ENCODE measurements around the gene UNC5A.
A peak's percentile ranks its signal among the peaks of the same experiment; 100 is the strongest.

Gene UNC5A

GRCh38 chr5:176851380-176851779 is 41.0 kb downstream of the UNC5A start:
- Histone ChIP-seq H4K8ac (ENCODE audit: low read length) (no peak overlapping the region), H3K4me2 (ENCODE audit: low read length, poor library complexity, severe bottlenecking) (no peak overlapping the region), H3K9ac (ENCODE audit: low read length) (no peak overlapping the region), H3K14ac (ENCODE audit: low read length in 2 of 2) (no peak overlapping the region), H2BK5ac (ENCODE audit: low read depth, low read length, poor library complexity, severe bottlenecking) (no peak overlapping the region), H3K79me1 (replicated peaks; ENCODE audit: low read length, poor library complexity, severe bottlenecking) (peaks cover 7% of the 10 kb centered on the region), H3K36me3 (ENCODE audit: control insufficient read depth in 1 of 2, insufficient read depth in 2 of 2, low read depth in 1 of 2, low read length in 2 of 2) (peaks cover 0 to 16% of the 10 kb centered on the region in 2 experiments), H3K4ac (ENCODE audit: low read depth in 1 of 2, low read length in 2 of 2) (no peak overlapping the region), H3K27ac (ENCODE audit: low read length, poor library complexity, severe bottlenecking) (no peak overlapping the region), H2AFZ (ENCODE audit: low read depth, low read length) (no peak overlapping the region), H4K91ac (ENCODE audit: low read length) (no peak overlapping the region), H3K4me1 (ENCODE audit: control insufficient read depth, insufficient read depth, low read depth, low read length) (peaks cover 11% of the 10 kb centered on the region), H3K9me3 (ENCODE audit: control insufficient read depth, low read length) (no peaks in the 10 kb centered on the region), H3K23ac (ENCODE audit: low read length in 2 of 2) (no peak overlapping the region), H2AK5ac (ENCODE audit: low read length, severe bottlenecking) (no peak overlapping the region), H3K18ac (ENCODE audit: low read depth in 1 of 2, low read length in 2 of 2) (no peak overlapping the region), H2BK15ac (ENCODE audit: low read depth, poor library complexity, severe bottlenecking) (no peak overlapping the region), H3K27me3 (ENCODE audit: control insufficient read depth in 1 of 2, insufficient read depth in 1 of 2, low read length in 2 of 2) (peaks cover 5 to 87% of the 10 kb centered on the region in 2 experiments), H2BK12ac (ENCODE audit: low read length in 2 of 2) (no peak overlapping the region), H3K4me3 (ENCODE audit: insufficient read depth in 1 of 2, low read depth in 1 of 2, low read length in 2 of 2) (no peak overlapping the region), H2BK120ac (ENCODE audit: low read depth, low read length) (no peak overlapping the region)
- WGBS, result 90% methylated on average over 12 of the region's 12 CpGs
- no peak for DNase-seq

GRCh38 chr5:176851871-176852658 is 41.7 kb downstream of the UNC5A start:
- H3K36me3 ChIP-seq (ENCODE audit: control insufficient read depth in 1 of 2, insufficient read depth in 2 of 2, low read depth in 1 of 2, low read length in 2 of 2), result peaks cover 0 to 13% of the 10 kb centered on the region in 2 experiments
- H3K23ac ChIP-seq (ENCODE audit: low read length in 2 of 2), result no peak overlapping the region
- no peak overlapping the region for H3K4me2 ChIP-seq (ENCODE audit: low read length, poor library complexity, severe bottlenecking)
- H2AK5ac ChIP-seq (ENCODE audit: low read length, severe bottlenecking), result no peak overlapping the region
- H3K4ac ChIP-seq (ENCODE audit: low read depth in 1 of 2, low read length in 2 of 2), result no peak overlapping the region
- H2BK15ac ChIP-seq (ENCODE audit: low read depth, poor library complexity, severe bottlenecking), result peak overlapping the region; percentile 21
- peaks cover 9 to 85% of the 10 kb centered on the region in 2 experiments for H3K27me3 ChIP-seq (ENCODE audit: control insufficient read depth in 1 of 2, insufficient read depth in 1 of 2, low read length in 2 of 2)
- WGBS, result 80% methylated on average over 17 of the region's 17 CpGs
- no peak overlapping the region for H4K91ac ChIP-seq (ENCODE audit: low read length)
- H4K8ac ChIP-seq (ENCODE audit: low read length), result no peak overlapping the region
- H3K9me3 ChIP-seq (ENCODE audit: control insufficient read depth, low read length), result no peaks in the 10 kb centered on the region
- H3K9ac ChIP-seq (ENCODE audit: low read length), result no peak overlapping the region
- no peak overlapping the region for H3K14ac ChIP-seq (ENCODE audit: low read length in 2 of 2)
- H2BK12ac ChIP-seq (ENCODE audit: low read length in 2 of 2), result no peak overlapping the region
- H2AFZ ChIP-seq (ENCODE audit: low read depth, low read length), result no peak overlapping the region
- peaks cover 7% of the 10 kb centered on the region for H3K79me1 ChIP-seq (replicated peaks; ENCODE audit: low read length, poor library complexity, severe bottlenecking)
- H2BK5ac ChIP-seq (ENCODE audit: low read depth, low read length, poor library complexity, severe bottlenecking), result no peak overlapping the region
- H3K4me3 ChIP-seq (ENCODE audit: insufficient read depth in 1 of 2, low read depth in 1 of 2, low read length in 2 of 2), result no peak overlapping the region
- H3K27ac ChIP-seq (ENCODE audit: low read length, poor library complexity, severe bottlenecking), result no peak overlapping the region
- H3K4me1 ChIP-seq (ENCODE audit: control insufficient read depth, insufficient read depth, low read depth, low read length), result peaks cover 7% of the 10 kb centered on the region
- no peak overlapping the region for H3K18ac ChIP-seq (ENCODE audit: low read depth in 1 of 2, low read length in 2 of 2)
- no peak for DNase-seq
- no peak overlapping the region for H2BK120ac ChIP-seq (ENCODE audit: low read depth, low read length)

- H3K4me2 ChIP-seq (ENCODE audit: low read length, poor library complexity, severe bottlenecking), result no peak overlapping the region
- H2BK15ac ChIP-seq (ENCODE audit: low read depth, poor library complexity, severe bottlenecking), result no peak overlapping the region
- H3K36me3 ChIP-seq (ENCODE audit: control insufficient read depth in 1 of 2, insufficient read depth in 2 of 2, low read depth in 1 of 2, low read length in 2 of 2), result peaks cover 0 to 11% of the 10 kb centered on the region in 2 experiments
- no peak overlapping the region for H3K4me3 ChIP-seq (ENCODE audit: insufficient read depth in 1 of 2, low read depth in 1 of 2, low read length in 2 of 2)
- no peak for DNase-seq
- no peak overlapping the region for H2BK5ac ChIP-seq (ENCODE audit: low read depth, low read length, poor library complexity, severe bottlenecking)
- H4K91ac ChIP-seq (ENCODE audit: low read length), result no peak overlapping the region
- no peak overlapping the region for H3K18ac ChIP-seq (ENCODE audit: low read depth in 1 of 2, low read length in 2 of 2)
- no peak overlapping the region for H2AK5ac ChIP-seq (ENCODE audit: low read length, severe bottlenecking)
- H3K4me1 ChIP-seq (ENCODE audit: control insufficient read depth, insufficient read depth, low read depth, low read length), result peaks cover 7% of the 10 kb centered on the region
- no peak overlapping the region for H2AFZ ChIP-seq (ENCODE audit: low read depth, low read length)
- H2BK120ac ChIP-seq (ENCODE audit: low read depth, low read length), result no peak overlapping the region
- no peak overlapping the region for H3K9ac ChIP-seq (ENCODE audit: low read length)
- H3K9me3 ChIP-seq (ENCODE audit: control insufficient read depth, low read length), result no peaks in the 10 kb centered on the region
- no peak overlapping the region for H3K14ac ChIP-seq (ENCODE audit: low read length in 2 of 2)
- H3K4ac ChIP-seq (ENCODE audit: low read depth in 1 of 2, low read length in 2 of 2), result no peak overlapping the region
- no peak overlapping the region for H4K8ac ChIP-seq (ENCODE audit: low read length)
- H3K27me3 ChIP-seq (ENCODE audit: control insufficient read depth in 1 of 2, insufficient read depth in 1 of 2, low read length in 2 of 2), result peaks cover 18 to 87% of the 10 kb centered on the region in 2 experiments
- 81% methylated on average over 19 of the region's 20 CpGs for WGBS
- H3K27ac ChIP-seq (ENCODE audit: low read length, poor library complexity, severe bottlenecking), result no peak overlapping the region
- H3K79me1 ChIP-seq (replicated peaks; ENCODE audit: low read length, poor library complexity, severe bottlenecking), result peaks cover 7% of the 10 kb centered on the region
- no peak overlapping the region for H2BK12ac ChIP-seq (ENCODE audit: low read length in 2 of 2)
- no peak overlapping the region for H3K23ac ChIP-seq (ENCODE audit: low read length in 2 of 2)
Measured at GRCh38 chr5:176853151-176853778, 42.9 kb downstream of the UNC5A start.

- Histone ChIP-seq H3K23ac (ENCODE audit: low read length in 2 of 2) (no peak overlapping the region), H3K9ac (ENCODE audit: low read length) (no peak overlapping the region), H3K9me3 (ENCODE audit: control insufficient read depth, low read length) (no peaks in the 10 kb centered on the region), H2BK12ac (ENCODE audit: low read length in 2 of 2) (no peak overlapping the region), H3K79me1 (replicated peaks; ENCODE audit: low read length, poor library complexity, severe bottlenecking) (peaks cover 7% of the 10 kb centered on the region), H3K4me1 (ENCODE audit: control insufficient read depth, insufficient read depth, low read depth, low read length) (peaks cover 7% of the 10 kb centered on the region), H2AFZ (ENCODE audit: low read depth, low read length) (no peak overlapping the region), H4K91ac (ENCODE audit: low read length) (no peak overlapping the region), H3K4me3 (ENCODE audit: insufficient read depth in 1 of 2, low read depth in 1 of 2, low read length in 2 of 2) (no peak overlapping the region), H3K27me3 (ENCODE audit: control insufficient read depth in 1 of 2, insufficient read depth in 1 of 2, low read length in 2 of 2) (peaks cover 25 to 83% of the 10 kb centered on the region in 2 experiments), H2BK5ac (ENCODE audit: low read depth, low read length, poor library complexity, severe bottlenecking) (no peak overlapping the region), H3K14ac (ENCODE audit: low read length in 2 of 2) (no peak overlapping the region), H2BK15ac (ENCODE audit: low read depth, poor library complexity, severe bottlenecking) (no peak overlapping the region), H3K4ac (ENCODE audit: low read depth in 1 of 2, low read length in 2 of 2) (no peak overlapping the region), H4K8ac (ENCODE audit: low read length) (no peak overlapping the region), H3K36me3 (ENCODE audit: control insufficient read depth in 1 of 2, insufficient read depth in 2 of 2, low read depth in 1 of 2, low read length in 2 of 2) (peaks cover 0 to 11% of the 10 kb centered on the region in 2 experiments), H3K4me2 (ENCODE audit: low read length, poor library complexity, severe bottlenecking) (no peak overlapping the region), H3K18ac (ENCODE audit: low read depth in 1 of 2, low read length in 2 of 2) (no peak overlapping the region), H2BK120ac (ENCODE audit: low read depth, low read length) (no peak overlapping the region), H3K27ac (ENCODE audit: low read length, poor library complexity, severe bottlenecking) (no peak overlapping the region), H2AK5ac (ENCODE audit: low read length, severe bottlenecking) (no peak overlapping the region)
- DNase-seq, result no peak
- 67% methylated on average over 8 of the region's 8 CpGs for WGBS
Measured at GRCh38 chr5:176854164-176854563, 43.8 kb downstream of the UNC5A start.

Measured in mesenchymal stem cell (in vitro differentiated cells and primary cell).